Heart left ventricle (tissue), 16 donors: ENCODE data around the gene B3GNT3. TPM values are rescaled to one million over a fixed set of nuclear protein-coding genes. Genes with fewer than 3 reads are reported as not detected.

Experiments used
- ATAC-seq, 4 donors: fragments of 200-7000 bp; cut with Tn5 transposase; one replicate each; pipeline ENCODE4 v1.9.1; 2020 to 2022; ENCODE audit warnings: moderate library complexity in 4 of 4, mild to moderate bottlenecking in 3 of 4, moderate number of reproducible peaks in 1 of 4
- DNase-seq, 5 donors: peaks; one replicate each; pipeline ENCODE4 v3.0.0-alpha.2; 2020
- H3K27ac ChIP-seq, 12 donors: fragments of 200-600 bp; sonication (generic) in 4 of 12; one replicate each; pipeline versions ENCODE4 v1.5.0 to v1.8.0; 2016 to 2022; ENCODE audit warnings: mild to moderate bottlenecking in 2 of 12
- H3K27me3 ChIP-seq, 9 donors: fragments of 200-600 bp; sonication (generic) in 2 of 9; one replicate each; pipeline versions ENCODE4 v1.5.1 to v1.8.0; 2016 to 2022; ENCODE audit warnings: mild to moderate bottlenecking in 3 of 9
- H3K36me3 ChIP-seq, 9 donors: fragments of 200-600 bp; sonication (generic) in 2 of 9; one replicate each; pipeline versions ENCODE4 v1.5.0 to v1.8.0; 2018 to 2022; ENCODE audit warnings: mild to moderate bottlenecking in 2 of 9
- H3K4me1 ChIP-seq, 12 donors: fragments of 200-600 bp; sonication (generic) in 4 of 12; one replicate each; pipeline versions ENCODE4 v1.5.0 to v1.8.0; 2016 to 2022; ENCODE audit warnings: mild to moderate bottlenecking in 3 of 12
- H3K4me3 ChIP-seq, 12 donors: fragments of 200-600 bp; sonication (generic) in 4 of 12; one replicate each; pipeline versions ENCODE4 v1.5.0 to v1.8.0; 2017 to 2022; ENCODE audit warnings: mild to moderate bottlenecking in 9 of 12, moderate library complexity in 4 of 12
- H3K9me3 ChIP-seq, 12 donors: fragments of 200-600 bp; sonication (generic) in 4 of 12; one replicate each; pipeline versions ENCODE4 v1.5.0 to v1.8.0; 2016 to 2022; ENCODE audit warnings: mild to moderate bottlenecking in 1 of 12
- CTCF ChIP-seq, 12 donors: fragments of 200-600 bp; sonication (generic) in 4 of 12; IDR thresholded peaks; one replicate each; pipeline versions ENCODE4 v1.5.0 to v1.8.0; 2018 to 2022; ENCODE audit warnings: antibody characterized with exemption in 12 of 12, mild to moderate bottlenecking in 5 of 12
- POLR2A ChIP-seq, 2 donors: fragments of 450-650 bp; IDR thresholded peaks; one replicate each; pipeline ENCODE4 v1.6.1; 2017; ENCODE audit warnings: antibody characterized with exemption in 2 of 2, mild to moderate bottlenecking in 2 of 2, moderate library complexity in 2 of 2
- WGBS, 4 donors: extraction: QIAGEN DNeasy Blood & Tissue Kit in 2 of 4; methylation state at CpG; one replicate each; pipeline versions ENCODE4 v1.1.5 to v1.1.7; 2013 to 2018; 5-methylcytosine and 5-hydroxymethylcytosine counted together
- intact Hi-C, 10 donors: fragments of 100-400 bp; cut with DNase I; formaldehyde crosslinking; loops; one replicate each; pipeline versions ENCODE4 v1.11.1 to v1.14.2; 2022
- polyA plus RNA-seq, 2 donors: library from polyadenylated mRNA; stranded (reverse); fragments of 200-250 nt; gene quantifications; one replicate each; pipeline ENCODE4 v1.2.3, GENCODE V29; 2013
- total RNA-seq, 9 donors: library from RNA; depleted of rRNA in 2 of 9; stranded (reverse); fragments of >200 nt in 2 of 9; fragmentation: NEBNext Ultra II Directional in 3 of 9; extraction: Animal tissue kit (Norgen Biotek cat#: 25700) in 3 of 9; gene quantifications; one replicate each; pipeline versions ENCODE4 v1.1.0 to v1.2.4, GENCODE V29; 2016 to 2023
- donor health status: ischemic (EF 13 %, LVEDD 7.1; RV severe dilation, severe dysfunction).
- donor health status: healthy with polysubstance abuse.
- donor health status: DM: no; HTN: yes; CAD: no.
- donor health status: DM: no; HTN: no; CAD: no.
- donor health status: ischemic (EF 25% LVEDD 6.9; RV normal size, moderate dysfunction).
- donor health status: ischemic (EF 25% LVEDD 5.7; RV mildly dilated, moderate dysfunction).
- donor health status: healthy.
- donor health status: DM: yes; HTN: yes; CAD: no.
- donor health status: ischemic (EF 35%, LVEDD 5.7; RV mildly dilated, moderate dysfunction).
- donor health status: nonischemic (EF 11% LVEDD 7.7; RV severe dilation, severe dysfunction).
- donor health status: DM: yes; HTN: yes; CAD: no.
- donor health status: PGD.
- donor health status: ischemic (EF 29% LVEDD 5.4; RV normal size, mild dysfunction).
- donor health status: nonischemic (EF 23%, LVEDD 6.1; RV moderate dilation, normal function).

The B3GNT3 gene
- total and polyA plus RNA-seq, 11 donors: not detected

GRCh38 chr19:17832443-17833208 is 37.7 kb downstream of the B3GNT3 start:
- Histone ChIP-seq H3K4me3 (no peak overlapping the region), H3K27me3 (peaks cover 0 to 35% (median 8%) of the 10 kb centered on the region in 9 donors), H3K4me1 (peaks cover 0 to 16% (median 0%) of the 10 kb centered on the region in 12 donors), H3K9me3 (no peaks in the 10 kb centered on the region), H3K27ac (no peak overlapping the region), H3K36me3 (peaks cover 0 to 82% (median 0%) of the 10 kb centered on the region in 9 donors)
- DNase-seq: no peak
- 86 to 88% (median 87%) methylated on average over 7 to 17 of the region's 17 CpGs for WGBS, 4 donors
- intact Hi-C loops: no loop called here
- ATAC-seq: no peak
- no peak for TF ChIP-seq POLR2A (IDR thresholded peaks at IDR 0.05)
- TF ChIP-seq CTCF (IDR thresholded peaks at IDR 0.05): no peak

- WGBS, 4 donors: 61 to 81% (median 79%) methylated on average over 16 to 27 of the region's 27 CpGs
- H3K27me3 ChIP-seq: peaks cover 0 to 30% (median 6%) of the 10 kb centered on the region in 9 donors
These were observed 39.6 kb downstream of the B3GNT3 start for GRCh38 chr19:17834350-17835181.

GRCh38 chr19:17835182-17836006 is 40.5 kb downstream of the B3GNT3 start:
- DNase-seq: no peak
- ATAC-seq: no peak
- intact Hi-C loops: no loop called here
- H3K36me3 ChIP-seq: peaks cover 0 to 90% (median 0%) of the 10 kb centered on the region in 9 donors
- peaks cover 0 to 9% (median 0%) of the 10 kb centered on the region in 12 donors for H3K4me1 ChIP-seq
- 76 to 83% (median 77%) methylated on average over 8 of the region's 8 CpGs for WGBS, 4 donors
- no peaks in the 10 kb centered on the region for H3K9me3 ChIP-seq
- H3K4me3 ChIP-seq: no peak overlapping the region
- H3K27ac ChIP-seq: no peak overlapping the region
- TF ChIP-seq CTCF (IDR thresholded peaks at IDR 0.05): no peak
- TF ChIP-seq POLR2A (IDR thresholded peaks at IDR 0.05): no peak
- H3K27me3 ChIP-seq: peaks cover 0 to 29% (median 3%) of the 10 kb centered on the region in 9 donors

More at GRCh38 chr19:17834350-17835181, 39.6 kb downstream of the B3GNT3 start:
- no peak overlapping the region for H3K27ac ChIP-seq
- peaks cover 0 to 91% (median 0%) of the 10 kb centered on the region in 9 donors for H3K36me3 ChIP-seq
- no peak for TF ChIP-seq POLR2A (IDR thresholded peaks at IDR 0.05)
- TF ChIP-seq CTCF (IDR thresholded peaks at IDR 0.05): no peak
- H3K4me1 ChIP-seq: peaks cover 0 to 16% (median 0%) of the 10 kb centered on the region in 12 donors
- DNase-seq (no peak), ATAC-seq (no peak)
- H3K4me3 ChIP-seq: no peak overlapping the region
- no peaks in the 10 kb centered on the region for H3K9me3 ChIP-seq
- intact Hi-C loops: no loop called here
